Smooth muscle cell of trachea (primary cell): ENCODE results near the gene KLHL34. TPM values are rescaled to one million over a fixed set of nuclear protein-coding genes. Genes with fewer than 3 reads are reported as not detected.

Experiments used
- total RNA-seq: library from RNA; depleted of rRNA; stranded (reverse); fragments of >200 nt; gene quantifications from 2 replicates; pipeline ENCODE4 v1.2.1, GENCODE V29; 2014

KLHL34 gene
- under 0.01 and 0.17 TPM in 2 replicates for total RNA-seq

GRCh38 chrX:21658152-21658737 is at the start of gene KLHL34:
Gene KLHL34, minus strand, starts transcription at chrX:21658330. Its CDS starts 542 bp downstream, at chrX:21657788.

Other genes starting within 250 kb of the KLHL34 start
- not detected in 2 replicates for gene SMPX, start 99.8 kb upstream of the KLHL34 start, total RNA-seq
- gene MBTPS2, start 181.3 kb upstream of the KLHL34 start, total RNA-seq: 9.4 and 16.3 TPM in 2 replicates
- gene YY2, start 197.7 kb upstream of the KLHL34 start, total RNA-seq: 2.5 and 2.8 TPM in 2 replicates